Nephron (organoid): Measurements from ENCODE around the gene NHLRC4.

Source experiments
- H3K27ac Mint-ChIP-seq, 3 experiments: 2 replicates each; pipeline ENCODE4 v1.8.0; 2020; ENCODE audit warnings: mixed read lengths in 3 of 3, mild to moderate bottlenecking in 2 of 3, moderate library complexity in 1 of 3
- H3K27me3 Mint-ChIP-seq: 2 replicates; pipeline ENCODE4 v1.8.0; 2021; ENCODE audit warnings: low read depth, mild to moderate bottlenecking, moderate library complexity, mixed read lengths
- H3K36me3 Mint-ChIP-seq: 2 replicates; pipeline ENCODE4 v1.8.0; 2020; ENCODE audit warnings: low read depth, mixed read lengths
- H3K4me1 Mint-ChIP-seq: 2 replicates; pipeline ENCODE4 v1.8.0; 2020; ENCODE audit warnings: mixed read lengths
- H3K4me3 Mint-ChIP-seq, 3 experiments: 2 replicates each; pipeline ENCODE4 v1.8.0; 2020; ENCODE audit warnings: mild to moderate bottlenecking in 3 of 3, mixed read lengths in 3 of 3, moderate library complexity in 2 of 3
- H3K9me3 Mint-ChIP-seq: 2 replicates; pipeline ENCODE4 v1.8.0; 2020; ENCODE audit warnings: mixed read lengths
- CTCF ChIP-seq, 3 experiments: fragments of 200-600 bp; sonication (generic); IDR thresholded peaks; one replicate each; pipeline ENCODE4 v1.5.0; 2021; ENCODE audit warnings: antibody characterized with exemption in 3 of 3; ENCODE audit not compliant: unreplicated experiment in 3 of 3

NHLRC4 gene

GRCh38 chr16:600781-601180 lies 34.0 kb downstream of the NHLRC4 start:
- TF ChIP-seq CTCF (IDR thresholded peaks at IDR 0.05; ENCODE audit: unreplicated experiment in 3 of 3): peak in 2 of 3 experiments; percentile 20 to 25
- Mint-ChIP-seq H3K36me3 (peaks cover 55% of the 10 kb centered on the region), H3K27ac (no peak overlapping the region), H3K4me1 (no peaks in the 10 kb centered on the region), H3K27me3 (peaks cover 3% of the 10 kb centered on the region), H3K9me3 (peaks cover 11% of the 10 kb centered on the region), H3K4me3 (no peak overlapping the region)

GRCh38 chr16:603933-604332 lies 37.1 kb downstream of the NHLRC4 start:
- H3K9me3 Mint-ChIP-seq: peaks cover 11% of the 10 kb centered on the region
- peaks cover 46% of the 10 kb centered on the region for H3K36me3 Mint-ChIP-seq
- H3K4me3 Mint-ChIP-seq: no peak overlapping the region
- peaks cover 3% of the 10 kb centered on the region for H3K27me3 Mint-ChIP-seq
- no peak for TF ChIP-seq CTCF (IDR thresholded peaks at IDR 0.05; ENCODE audit: unreplicated experiment in 3 of 3)
- no peaks in the 10 kb centered on the region for H3K4me1 Mint-ChIP-seq
- peak overlapping the region in 1 of 3 experiments; percentile 44 for H3K27ac Mint-ChIP-seq

DNA sequence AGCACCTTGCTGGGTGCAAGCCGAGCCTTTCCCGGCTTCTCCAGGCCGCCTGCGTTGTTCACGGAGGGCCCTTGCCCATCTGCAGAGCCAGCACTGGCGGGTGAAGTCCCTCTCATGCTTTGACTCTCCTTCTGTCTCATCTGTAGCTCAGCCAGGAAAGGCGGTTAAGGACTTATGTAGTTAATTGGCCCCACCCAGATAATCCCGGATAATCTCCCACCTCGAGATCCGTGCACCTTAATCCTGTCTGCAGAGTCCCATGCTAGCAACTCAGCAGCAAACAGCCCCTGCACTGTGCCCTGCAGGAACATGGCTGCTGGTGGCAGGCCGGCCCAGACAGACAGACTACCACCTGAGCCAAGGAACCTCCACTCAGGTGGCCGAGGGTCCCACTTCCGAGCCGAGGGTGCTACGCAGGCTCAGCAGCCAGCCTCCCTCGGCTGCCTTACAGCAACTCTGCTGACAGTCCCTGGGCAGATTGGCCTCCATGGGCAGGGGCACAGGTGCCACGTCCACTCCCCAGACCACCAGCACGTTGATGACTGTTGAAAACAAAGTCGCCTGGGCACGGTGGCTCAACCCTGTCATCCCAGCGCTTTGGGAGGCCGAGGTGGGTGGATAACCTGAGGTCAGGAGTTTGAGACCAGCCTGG lies 40.0 kb downstream of the NHLRC4 start:
- H3K4me3 Mint-ChIP-seq: no peak overlapping the region
- peaks cover 38% of the 10 kb centered on the region for H3K36me3 Mint-ChIP-seq
- TF ChIP-seq CTCF (IDR thresholded peaks at IDR 0.05; ENCODE audit: unreplicated experiment in 3 of 3): no peak
- no peaks in the 10 kb centered on the region for H3K4me1 Mint-ChIP-seq
- no peak overlapping the region for H3K27ac Mint-ChIP-seq
- H3K27me3 Mint-ChIP-seq: no peaks in the 10 kb centered on the region
- H3K9me3 Mint-ChIP-seq: peaks cover 11% of the 10 kb centered on the region

DNA sequence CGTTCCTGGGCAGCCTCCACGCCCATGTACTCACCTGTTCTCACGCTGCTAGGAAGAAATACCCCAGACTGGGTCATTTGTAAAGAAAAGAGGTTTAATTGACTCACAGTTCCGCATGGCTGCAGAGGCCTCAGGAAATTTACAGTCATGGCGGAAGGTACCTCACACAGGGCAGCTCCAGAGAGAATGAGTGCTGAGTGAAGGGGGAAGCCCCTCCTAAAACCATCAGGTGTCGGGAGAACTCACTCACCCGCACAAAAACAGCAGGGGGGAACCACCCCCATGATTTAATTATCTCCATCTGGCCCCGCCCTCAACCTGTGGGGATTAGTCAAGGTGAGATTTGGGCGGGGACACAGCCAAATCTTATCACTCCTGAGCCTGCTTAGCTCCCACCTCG lies 41.2 kb downstream of the NHLRC4 start:
- Mint-ChIP-seq H3K4me3 (no peak overlapping the region), H3K27ac (peak overlapping the region in 1 of 3 experiments; percentile 13), H3K27me3 (no peaks in the 10 kb centered on the region), H3K36me3 (peaks cover 33% of the 10 kb centered on the region), H3K9me3 (peaks cover 9% of the 10 kb centered on the region), H3K4me1 (no peaks in the 10 kb centered on the region)
- TF ChIP-seq CTCF (IDR thresholded peaks at IDR 0.05; ENCODE audit: unreplicated experiment in 3 of 3): no peak

DNA sequence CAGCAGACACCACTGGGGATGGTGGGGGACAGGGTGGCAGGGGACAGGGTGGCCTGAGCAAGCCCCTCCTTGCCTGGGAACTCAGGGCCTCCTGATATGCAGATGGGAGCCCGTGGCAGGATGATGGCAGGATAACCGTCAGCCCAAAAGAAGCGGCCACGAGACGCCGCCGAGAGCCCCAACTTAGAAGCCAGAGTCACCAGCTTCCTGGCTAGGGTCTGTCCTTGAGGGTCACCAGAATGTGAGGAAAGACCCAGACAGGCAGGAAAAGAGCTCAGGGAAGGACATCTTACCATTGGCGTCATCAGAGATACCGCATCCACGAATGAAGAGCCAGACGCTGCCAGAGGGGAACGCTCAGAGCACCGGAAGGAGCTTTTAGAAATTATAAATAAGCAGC lies 42.5 kb downstream of the NHLRC4 start:
- Mint-ChIP-seq H3K4me3 (no peak overlapping the region), H3K36me3 (peaks cover 31% of the 10 kb centered on the region), H3K27ac (no peak overlapping the region), H3K4me1 (no peaks in the 10 kb centered on the region), H3K9me3 (peaks cover 14% of the 10 kb centered on the region), H3K27me3 (no peaks in the 10 kb centered on the region)
- TF ChIP-seq CTCF (IDR thresholded peaks at IDR 0.05; ENCODE audit: unreplicated experiment in 3 of 3): no peak

- no peaks in the 10 kb centered on the region for H3K27me3 Mint-ChIP-seq
- H3K36me3 Mint-ChIP-seq: peaks cover 33% of the 10 kb centered on the region
- H3K4me1 Mint-ChIP-seq: no peaks in the 10 kb centered on the region
- peaks cover 11% of the 10 kb centered on the region for H3K9me3 Mint-ChIP-seq
- no peak for TF ChIP-seq CTCF (IDR thresholded peaks at IDR 0.05; ENCODE audit: unreplicated experiment in 3 of 3)
- no peak overlapping the region for H3K27ac Mint-ChIP-seq
- H3K4me3 Mint-ChIP-seq: no peak overlapping the region
Measured at GRCh38 chr16:609984-610383, 43.2 kb downstream of the NHLRC4 start.
